ENCODE results near the gene SLC4A9. TPM values are rescaled to one million over a fixed set of nuclear protein-coding genes. Genes with fewer than 3 reads are reported as not detected.
"Not testable (repeated sequence)": the region's sequence is repeated elsewhere in the genome, so short reads cannot be mapped to it uniquely, and the experiment has no call there.

SLC4A9 gene
- total RNA-seq, 6 donors from 2014 or later = 0.15 to 0.23 (median 0.17) TPM; not detected in 3

DNA sequence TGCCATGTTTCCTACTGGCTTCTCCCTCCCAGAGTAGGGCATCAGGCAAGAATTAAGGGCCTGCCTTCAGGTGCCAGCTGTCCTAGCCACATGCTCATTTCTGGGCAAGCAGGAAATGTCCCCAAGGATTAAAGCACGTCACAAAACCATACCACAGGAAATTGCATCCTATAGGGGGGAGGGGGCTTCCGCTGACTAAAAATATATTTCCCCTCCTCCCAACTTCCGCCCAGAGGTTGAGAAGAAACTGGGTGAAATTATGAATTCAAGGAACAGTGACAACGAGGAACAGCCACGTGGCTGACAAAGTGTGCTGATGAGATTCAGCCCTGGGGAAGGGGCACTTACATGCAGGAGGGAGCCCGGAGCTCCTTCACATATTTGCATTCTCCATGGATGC is 17.7 kb upstream of the SLC4A9 start:
- DNase-seq = peak in 1 of 2 donors; percentile 50
- Histone ChIP-seq H3K27me3 (no peaks in the 10 kb centered on the region), H3K4me1 (peaks cover 54 to 75% (median 63%) of the 10 kb centered on the region in 4 donors), H3K4me3 (peak overlapping the region in 1 of 4 donors; percentile 6), H3K27ac (peak overlapping the region; percentile 36 to 74 (median 70)), H3K9me3 (no peaks in the 10 kb centered on the region), H3K36me3 (peaks cover 0 to 28% (median 1%) of the 10 kb centered on the region in 4 donors)
- TF ChIP-seq, protein P1, sequence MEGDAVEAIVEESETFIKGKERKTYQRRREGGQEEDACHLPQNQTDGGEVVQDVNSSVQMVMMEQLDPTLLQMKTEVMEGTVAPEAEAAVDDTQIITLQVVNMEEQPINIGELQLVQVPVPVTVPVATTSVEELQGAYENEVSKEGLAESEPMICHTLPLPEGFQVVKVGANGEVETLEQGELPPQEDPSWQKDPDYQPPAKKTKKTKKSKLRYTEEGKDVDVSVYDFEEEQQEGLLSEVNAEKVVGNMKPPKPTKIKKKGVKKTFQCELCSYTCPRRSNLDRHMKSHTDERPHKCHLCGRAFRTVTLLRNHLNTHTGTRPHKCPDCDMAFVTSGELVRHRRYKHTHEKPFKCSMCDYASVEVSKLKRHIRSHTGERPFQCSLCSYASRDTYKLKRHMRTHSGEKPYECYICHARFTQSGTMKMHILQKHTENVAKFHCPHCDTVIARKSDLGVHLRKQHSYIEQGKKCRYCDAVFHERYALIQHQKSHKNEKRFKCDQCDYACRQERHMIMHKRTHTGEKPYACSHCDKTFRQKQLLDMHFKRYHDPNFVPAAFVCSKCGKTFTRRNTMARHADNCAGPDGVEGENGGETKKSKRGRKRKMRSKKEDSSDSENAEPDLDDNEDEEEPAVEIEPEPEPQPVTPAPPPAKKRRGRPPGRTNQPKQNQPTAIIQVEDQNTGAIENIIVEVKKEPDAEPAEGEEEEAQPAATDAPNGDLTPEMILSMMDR (IDR thresholded peaks at IDR 0.05) = no peak
- TF ChIP-seq EP300 (IDR thresholded peaks at IDR 0.05) (peak; percentile 83 to 93 (median 86)), POLR2A (IDR thresholded peaks at IDR 0.05) (no peak), POLR2AphosphoS5 (IDR thresholded peaks at IDR 0.05) (peak; percentile 62 to 92)
- ATAC-seq (ENCODE audit: low FRiP score in 2 of 2) = peak in 1 of 2 donors; percentile 11
- 35 to 44% methylated on average over 6 of the region's 6 CpGs for WGBS, 2 donors

DNA sequence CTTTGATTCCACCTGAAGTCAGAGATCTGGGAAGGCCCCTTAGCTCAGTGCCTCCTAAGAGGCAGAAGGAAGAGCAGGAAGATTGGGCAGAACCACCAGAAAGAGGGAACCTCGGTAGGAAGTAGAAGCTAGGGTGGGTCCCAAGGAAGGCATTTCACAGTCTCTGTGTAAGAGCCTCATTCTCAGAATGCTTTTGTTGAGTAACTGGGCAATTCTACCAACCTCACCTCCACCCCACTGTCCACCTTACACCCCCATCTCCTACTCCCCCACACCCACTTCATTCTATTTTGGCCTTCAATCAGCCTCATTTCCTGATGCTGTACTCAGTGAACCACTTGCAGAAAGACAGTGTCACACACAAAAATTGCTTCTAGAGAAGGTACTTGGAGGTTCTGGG is 17.1 kb upstream of the SLC4A9 start:
- 31 to 39% methylated on average over 1 of the region's 1 CpG for WGBS, 2 donors

GRCh38 chr5:140343849-140344248 is 16.1 kb upstream of the SLC4A9 start:
- not testable (repeated sequence) for H3K9me3 ChIP-seq; ATAC-seq (ENCODE audit: low FRiP score in 2 of 2); DNase-seq; H3K27me3 ChIP-seq
- 88 to 94% methylated on average over 8 of the region's 8 CpGs for WGBS, 2 donors
- Histone ChIP-seq H3K36me3 (peaks cover 0 to 25% (median 1%) of the 10 kb centered on the region in 4 donors), H3K4me3 (peak overlapping the region in 1 of 4 donors; percentile 96), H3K4me1 (peaks cover 54 to 70% (median 61%) of the 10 kb centered on the region in 4 donors), H3K27ac (peak overlapping the region in 2 of 4 donors; percentile 36 to 74)

More for the DNA sequence above, 17.1 kb upstream of the SLC4A9 start:
- Histone ChIP-seq H3K27me3 (no peaks in the 10 kb centered on the region), H3K4me3 (peak overlapping the region in 1 of 4 donors; percentile 6), H3K4me1 (peaks cover 57 to 76% (median 66%) of the 10 kb centered on the region in 4 donors), H3K27ac (peak overlapping the region in 3 of 4 donors; percentile 36 to 74 (median 45)), H3K36me3 (peaks cover 0 to 27% (median 1%) of the 10 kb centered on the region in 4 donors), H3K9me3 (no peaks in the 10 kb centered on the region)
- ATAC-seq (ENCODE audit: low FRiP score in 2 of 2) = no peak
- TF ChIP-seq EP300 (IDR thresholded peaks at IDR 0.05) (no peak), POLR2AphosphoS5 (IDR thresholded peaks at IDR 0.05) (no peak), POLR2A (IDR thresholded peaks at IDR 0.05) (no peak)
- TF ChIP-seq, protein P1 (IDR thresholded peaks at IDR 0.05) = no peak
- no peak for DNase-seq

- no peak for DNase-seq
- Histone ChIP-seq H3K9me3 (no peaks in the 10 kb centered on the region), H3K4me1 (peaks cover 54 to 62% (median 57%) of the 10 kb centered on the region in 4 donors), H3K4me3 (peak overlapping the region; percentile 76 to 96 (median 88)), H3K27ac (peak overlapping the region; percentile 86 to 90 (median 88)), H3K36me3 (peaks cover 0 to 22% (median 1%) of the 10 kb centered on the region in 4 donors), H3K27me3 (no peaks in the 10 kb centered on the region)
- ATAC-seq (ENCODE audit: low FRiP score in 2 of 2) = peak in 1 of 2 donors; percentile 21
- whole genome bisulfite sequencing, 2 donors = 61 to 100% methylated on average over 2 to 4 of the region's 4 CpGs
- TF ChIP-seq EP300 (IDR thresholded peaks at IDR 0.05) (no peak), POLR2AphosphoS5 (IDR thresholded peaks at IDR 0.05) (no peak), POLR2A (IDR thresholded peaks at IDR 0.05) (no peak)
- TF ChIP-seq, protein P1 (IDR thresholded peaks at IDR 0.05) = no peak
Observed at GRCh38 chr5:140344683-140345423, 15.1 kb upstream of the SLC4A9 start.

- Histone ChIP-seq H3K4me1 (peaks cover 51 to 56% (median 54%) of the 10 kb centered on the region in 4 donors), H3K27ac (peak overlapping the region; percentile 86 to 90 (median 88)), H3K36me3 (peaks cover 0 to 16% (median 1%) of the 10 kb centered on the region in 4 donors), H3K4me3 (peak overlapping the region; percentile 76 to 96 (median 88)), H3K9me3 (no peaks in the 10 kb centered on the region), H3K27me3 (no peaks in the 10 kb centered on the region)
- TF ChIP-seq POLR2A (IDR thresholded peaks at IDR 0.05) (no peak), POLR2AphosphoS5 (IDR thresholded peaks at IDR 0.05) (no peak), EP300 (IDR thresholded peaks at IDR 0.05) (no peak)
- TF ChIP-seq, protein P1 (IDR thresholded peaks at IDR 0.05) = peak in 5 of 6 experiments; percentile 20 to 58 (median 42)
- DNase-seq (peak; percentile 68 to 92), ATAC-seq (ENCODE audit: low FRiP score in 2 of 2) (peak; percentile 58 to 67)
- WGBS, 2 donors = 4% methylated on average over 13 of the region's 35 CpGs; no CpG with 5 or more reads in 1 of the 2 donors
Observed at GRCh38 chr5:140345919-140346347, 14.1 kb upstream of the SLC4A9 start.
